SK-N-MC (cell line): ENCODE results near the gene MFAP3.

Source experiments
- DNase-seq: peaks from one replicate; pipeline ENCODE4 v3.0.0-alpha.2; 2011; ENCODE audit warnings: low read depth, low spot score
- H3K27ac ChIP-seq: fragments of 200-600 bp; sonication (generic); 2 replicates; pipeline ENCODE4 v1.5.1; 2016; ENCODE audit warnings: mixed run types
- H3K36me3 ChIP-seq: fragments of 200-600 bp; sonication (generic); 2 replicates; pipeline ENCODE4 v1.6.1; 2017; ENCODE audit warnings: antibody characterized with exemption, low read length, mixed read lengths; ENCODE audit not compliant: insufficient read depth
- H3K4me3 ChIP-seq: fragments of 200-600 bp; sonication (generic); 2 replicates; pipeline ENCODE4 v1.5.1; 2016
- H3K9ac ChIP-seq: fragments of 200-600 bp; sonication (generic); 2 replicates; pipeline ENCODE4 v1.8.0; 2017; ENCODE audit warnings: mixed run types, mixed read lengths; ENCODE audit not compliant: insufficient read length
- H3K9me3 ChIP-seq: fragments of 200-600 bp; sonication (generic); 2 replicates; pipeline ENCODE4 v1.6.1; 2017; ENCODE audit warnings: low read depth, mild to moderate bottlenecking, antibody characterized with exemption, low read length, moderate library complexity, mixed read lengths
- EZH2 ChIP-seq: fragments of 200-600 bp; sonication (generic); IDR thresholded peaks from one replicate; pipeline ENCODE4 v1.6.1; 2017; ENCODE audit warnings: antibody characterized with exemption
- FOXP2 ChIP-seq: optimal IDR thresholded peaks from 2 replicates; pipeline ENCODE3; 2011; ENCODE audit warnings: mild to moderate bottlenecking, moderate library complexity; ENCODE audit not compliant: insufficient read depth; ENCODE audit errors: extremely low read length, control extremely low read depth
- POLR2AphosphoS5 ChIP-seq: IDR thresholded peaks from 2 replicates; pipeline ENCODE4 v1.6.1; 2012; ENCODE audit warnings: mild to moderate bottlenecking, low read depth, low read length, borderline replicate concordance

The MFAP3 gene

DNA sequence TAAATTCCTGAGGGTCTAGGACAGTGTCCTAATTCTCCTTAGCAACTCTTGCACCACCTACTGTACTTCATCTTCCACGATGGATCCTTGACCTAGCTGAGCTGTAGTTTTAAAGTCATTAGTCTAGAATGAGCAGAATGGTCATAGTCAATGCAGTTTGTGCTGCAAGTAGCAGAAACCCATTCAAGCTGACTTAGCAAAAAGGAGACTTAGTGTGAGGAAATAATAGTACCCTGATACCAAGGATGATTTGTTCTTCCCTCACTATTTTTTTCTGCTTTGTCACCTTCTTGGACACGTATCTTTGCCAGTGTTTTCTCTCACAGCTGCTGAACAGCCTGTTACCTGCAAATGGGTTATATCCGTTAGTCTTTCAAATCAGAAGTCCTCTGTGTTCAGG is 5.3 kb downstream of the MFAP3 start:
- H3K9me3 ChIP-seq, result no peaks in the 10 kb centered on the region
- H3K4me3 ChIP-seq, result no peak overlapping the region
- no peak overlapping the region for H3K27ac ChIP-seq
- TF ChIP-seq FOXP2 (no peak), EZH2 (no peak), POLR2AphosphoS5 (no peak)
- H3K36me3 ChIP-seq, result no peaks in the 10 kb centered on the region
- DNase-seq, result no peak
- H3K9ac ChIP-seq, result no peak overlapping the region

DNA sequence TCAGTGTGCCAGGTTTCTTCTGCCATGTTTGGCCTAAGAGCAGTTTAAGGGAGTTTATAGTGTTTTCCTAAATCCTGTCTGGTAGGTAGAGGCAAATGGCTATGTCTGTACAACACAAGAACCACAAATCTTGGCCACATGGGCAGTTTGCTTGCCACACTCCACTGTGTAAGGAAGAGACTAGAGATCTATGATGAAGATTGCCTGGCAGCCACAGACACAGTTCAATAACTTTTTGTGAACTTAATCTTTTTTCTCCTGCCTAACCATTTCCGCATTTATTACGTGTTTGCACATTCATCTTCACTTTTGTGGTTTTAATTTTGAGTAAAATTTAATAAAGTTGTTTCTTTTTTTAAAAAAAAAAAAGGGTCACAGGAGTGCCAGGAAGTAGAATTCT is 5.8 kb downstream of the MFAP3 start:
- Histone ChIP-seq H3K4me3 (no peak overlapping the region), H3K9me3 (no peaks in the 10 kb centered on the region), H3K27ac (no peak overlapping the region), H3K36me3 (no peaks in the 10 kb centered on the region), H3K9ac (no peak overlapping the region)
- no peak for DNase-seq
- TF ChIP-seq POLR2AphosphoS5 (no peak), EZH2 (no peak), FOXP2 (no peak)

DNA sequence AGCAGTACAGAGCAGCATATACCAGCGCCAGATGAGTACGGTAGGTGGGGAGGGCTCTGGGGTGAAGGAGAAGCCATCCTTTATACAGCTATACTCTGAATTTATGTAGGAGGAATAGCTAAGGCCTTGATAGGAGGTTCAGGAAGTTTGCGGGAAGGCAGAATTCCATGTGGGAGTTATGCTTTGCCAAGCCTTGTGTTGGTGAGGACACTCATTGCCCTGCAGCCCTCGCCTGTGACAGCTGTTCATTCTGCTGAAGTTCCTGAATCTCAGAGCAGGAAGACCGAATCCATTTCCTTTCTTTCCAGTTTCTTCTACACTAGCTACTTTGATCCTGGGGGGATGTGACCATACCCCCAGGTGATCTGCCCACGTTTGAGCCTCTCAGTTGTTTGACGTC is 7.7 kb downstream of the MFAP3 start:
- no peak overlapping the region for H3K9ac ChIP-seq
- no peak overlapping the region for H3K27ac ChIP-seq
- TF ChIP-seq POLR2AphosphoS5 (no peak), FOXP2 (no peak), EZH2 (no peak)
- no peak for DNase-seq
- peaks cover 6% of the 10 kb centered on the region; the same call in 1 of the 2 replicates for H3K36me3 ChIP-seq
- H3K4me3 ChIP-seq, result no peak overlapping the region
- H3K9me3 ChIP-seq, result no peaks in the 10 kb centered on the region

- Histone ChIP-seq H3K36me3 (peaks cover 6% of the 10 kb centered on the region; the same call in 1 of the 2 replicates), H3K9ac (no peak overlapping the region), H3K9me3 (no peaks in the 10 kb centered on the region), H3K4me3 (no peak overlapping the region), H3K27ac (no peak overlapping the region)
- DNase-seq, result no peak
- TF ChIP-seq POLR2AphosphoS5 (no peak), EZH2 (no peak), FOXP2 (no peak)
Measured at GRCh38 chr5:154047324-154047723, 8.6 kb downstream of the MFAP3 start.

- TF ChIP-seq POLR2AphosphoS5, result no peak
- TF ChIP-seq FOXP2, result no peak
- TF ChIP-seq EZH2, result no peak
- Histone ChIP-seq H3K36me3 (peaks cover 6% of the 10 kb centered on the region; the same call in 1 of the 2 replicates), H3K9ac (no peak overlapping the region), H3K4me3 (no peak overlapping the region), H3K27ac (no peak overlapping the region), H3K9me3 (no peaks in the 10 kb centered on the region)
- DNase-seq, result no peak
Measured at GRCh38 chr5:154049636-154050035, 10.9 kb downstream of the MFAP3 start.

GRCh38 chr5:154053468-154053867 is 14.7 kb downstream of the MFAP3 start:
- DNase-seq, result no peak
- Histone ChIP-seq H3K27ac (no peak overlapping the region), H3K4me3 (no peak overlapping the region), H3K36me3 (peaks cover 6% of the 10 kb centered on the region; the same call in 1 of the 2 replicates), H3K9me3 (no peaks in the 10 kb centered on the region), H3K9ac (no peak overlapping the region)
- TF ChIP-seq POLR2AphosphoS5, result no peak
- no peak for TF ChIP-seq EZH2
- TF ChIP-seq FOXP2, result no peak

GRCh38 chr5:154055201-154055600 is 16.4 kb downstream of the MFAP3 start:
- no peak overlapping the region for H3K4me3 ChIP-seq
- no peak for DNase-seq
- TF ChIP-seq FOXP2 (no peak), EZH2 (no peak), POLR2AphosphoS5 (no peak)
- H3K9me3 ChIP-seq, result no peaks in the 10 kb centered on the region
- H3K27ac ChIP-seq, result no peak overlapping the region
- no peak overlapping the region for H3K9ac ChIP-seq
- H3K36me3 ChIP-seq, result no peaks in the 10 kb centered on the region; the same call in 1 of the 2 replicates

- Histone ChIP-seq H3K9me3 (no peaks in the 10 kb centered on the region), H3K27ac (no peak overlapping the region), H3K36me3 (no peaks in the 10 kb centered on the region; the same call in 1 of the 2 replicates), H3K4me3 (no peak overlapping the region), H3K9ac (no peak overlapping the region)
- DNase-seq, result no peak
- TF ChIP-seq EZH2, result no peak
- no peak for TF ChIP-seq FOXP2
- TF ChIP-seq POLR2AphosphoS5, result no peak
Measured at GRCh38 chr5:154058055-154059038, 19.6 kb downstream of the MFAP3 start.

DNA sequence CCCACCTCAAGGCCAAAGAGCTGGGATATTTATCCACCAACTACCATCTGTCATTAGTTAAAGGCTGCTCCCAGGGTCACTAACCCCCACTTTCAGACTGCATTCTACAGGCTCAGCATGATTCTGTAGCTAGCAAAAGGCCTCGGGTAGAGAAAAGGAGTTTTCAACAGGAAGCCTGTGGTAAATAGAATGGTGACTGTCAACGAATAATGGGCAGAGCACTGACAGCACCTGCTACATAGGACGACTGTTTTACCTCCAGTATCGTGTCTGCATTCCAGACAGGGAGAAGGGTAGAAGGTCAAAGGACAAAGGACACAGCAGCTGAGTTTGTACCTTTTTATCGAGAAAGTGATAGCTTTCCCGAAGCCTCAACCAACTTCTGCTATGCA is 20.3 kb downstream of the MFAP3 start:
- Histone ChIP-seq H3K9me3 (no peaks in the 10 kb centered on the region), H3K4me3 (no peak overlapping the region), H3K9ac (no peak overlapping the region), H3K27ac (no peak overlapping the region), H3K36me3 (no peaks in the 10 kb centered on the region)
- no peak for DNase-seq
- TF ChIP-seq EZH2 (no peak), FOXP2 (no peak), POLR2AphosphoS5 (no peak)
